ENCODE measurements around the gene KDM3B. TPM values are rescaled to one million over a fixed set of nuclear protein-coding genes. Genes with fewer than 3 reads are reported as not detected.

The KDM3B gene
- total and polyA plus RNA-seq, 9 of the 15 experiments (the other 6 are each of a cell fraction or from before 2014, with no cell fraction given) = 13.8 to 62.8 (median 41.9) TPM

- TF ChIP-seq, protein P1, sequence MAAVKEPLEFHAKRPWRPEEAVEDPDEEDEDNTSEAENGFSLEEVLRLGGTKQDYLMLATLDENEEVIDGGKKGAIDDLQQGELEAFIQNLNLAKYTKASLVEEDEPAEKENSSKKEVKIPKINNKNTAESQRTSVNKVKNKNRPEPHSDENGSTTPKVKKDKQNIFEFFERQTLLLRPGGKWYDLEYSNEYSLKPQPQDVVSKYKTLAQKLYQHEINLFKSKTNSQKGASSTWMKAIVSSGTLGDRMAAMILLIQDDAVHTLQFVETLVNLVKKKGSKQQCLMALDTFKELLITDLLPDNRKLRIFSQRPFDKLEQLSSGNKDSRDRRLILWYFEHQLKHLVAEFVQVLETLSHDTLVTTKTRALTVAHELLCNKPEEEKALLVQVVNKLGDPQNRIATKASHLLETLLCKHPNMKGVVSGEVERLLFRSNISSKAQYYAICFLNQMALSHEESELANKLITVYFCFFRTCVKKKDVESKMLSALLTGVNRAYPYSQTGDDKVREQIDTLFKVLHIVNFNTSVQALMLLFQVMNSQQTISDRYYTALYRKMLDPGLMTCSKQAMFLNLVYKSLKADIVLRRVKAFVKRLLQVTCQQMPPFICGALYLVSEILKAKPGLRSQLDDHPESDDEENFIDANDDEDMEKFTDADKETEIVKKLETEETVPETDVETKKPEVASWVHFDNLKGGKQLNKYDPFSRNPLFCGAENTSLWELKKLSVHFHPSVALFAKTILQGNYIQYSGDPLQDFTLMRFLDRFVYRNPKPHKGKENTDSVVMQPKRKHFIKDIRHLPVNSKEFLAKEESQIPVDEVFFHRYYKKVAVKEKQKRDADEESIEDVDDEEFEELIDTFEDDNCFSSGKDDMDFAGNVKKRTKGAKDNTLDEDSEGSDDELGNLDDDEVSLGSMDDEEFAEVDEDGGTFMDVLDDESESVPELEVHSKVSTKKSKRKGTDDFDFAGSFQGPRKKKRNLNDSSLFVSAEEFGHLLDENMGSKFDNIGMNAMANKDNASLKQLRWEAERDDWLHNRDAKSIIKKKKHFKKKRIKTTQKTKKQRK (IDR thresholded peaks at IDR 0.05; ENCODE audit: borderline replicate concordance, low read depth, low read length) = no peak
- TF ChIP-seq MECOM (CRISPR knock-in tag; IDR thresholded peaks at IDR 0.05) = no peak; the same call in 1 of the 2 replicates
- peak; percentile 3; the same call in 1 of the 2 replicates for TF ChIP-seq GTF2E2 (tag; IDR thresholded peaks at IDR 0.05)
- TF ChIP-seq FUS (optimal IDR thresholded peaks at IDR 0.05; ENCODE audit: low read depth, low read length) = peak; percentile 2
- TF ChIP-seq CSDE1 (IDR thresholded peaks at IDR 0.05) = no peak
- no peak for TF ChIP-seq ZNF274 (IDR thresholded peaks at IDR 0.05; ENCODE audit: borderline replicate concordance, low read depth, low read length)
- TF ChIP-seq PTRF (tag; IDR thresholded peaks at IDR 0.05) = no peak
- no peak for TF ChIP-seq CUX1 (CRISPR knock-in tag; IDR thresholded peaks at IDR 0.05)
- TF ChIP-seq SNAPC5 (CRISPR knock-in tag; IDR thresholded peaks at IDR 0.05) = no peak
- TF ChIP-seq SUPT5H (IDR thresholded peaks at IDR 0.05) = peak; percentile 79
- no peak for TF ChIP-seq HDGF (IDR thresholded peaks at IDR 0.05)
- peak; percentile 93 for TF ChIP-seq ARID4B (CRISPR knock-in tag; IDR thresholded peaks at IDR 0.05)
These were observed 112.1 kb downstream of the KDM3B start (continued) for GRCh38 chr5:138464388-138465260.
